SK-N-SH (cell line): ENCODE data around the gene C20orf204. TPM values are rescaled to one million over a fixed set of nuclear protein-coding genes. Genes with fewer than 3 reads are reported as not detected.

Experiments
- CTCF ChIA-PET: fragments of 300-600, 350-600 bp; formaldehyde crosslinking; extraction: SDS; loops from one replicate; lab custom pipeline; 2021; lab: Yijun Ruan, JAX
- POLR2A ChIA-PET: fragments of 350-600 bp; sonication (Branson Sonifier 250); formaldehyde crosslinking; extraction: SDS; loops from one replicate; lab custom pipeline; 2020; ENCODE audit warnings: antibody characterized with exemption, inconsistent platforms; lab: Yijun Ruan, JAX
- DNase-seq: peaks from one replicate; pipeline ENCODE4 v3.0.0; 2012
- H2AFZ ChIP-seq: fragments of 200-600 bp; sonication (generic); 2 replicates; pipeline ENCODE4 v1.8.1; 2016; ENCODE audit warnings: antibody characterized with exemption, mild to moderate bottlenecking, low read depth
- H3F3A ChIP-seq: fragments of 200-600 bp; sonication (generic); replicated peaks from 2 replicates; pipeline ENCODE3; 2016; ENCODE audit warnings: antibody characterized with exemption, mild to moderate bottlenecking; ENCODE audit not compliant: insufficient read depth
- H3K27ac ChIP-seq, 2 experiments: fragments of 200-500 bp in 1 of 2; fragments of 200-600 bp in 1 of 2; sonication (Bioruptor generic) in 1 of 2; sonication (generic), shearing (Covaris generic) in 1 of 2; 2 replicates each; pipeline versions ENCODE4 v1.5.1 to v1.6.1; 2014 to 2016; ENCODE audit warnings: low read depth in 2 of 2, inconsistent platforms in 1 of 2, low read length in 1 of 2, mild to moderate bottlenecking in 1 of 2, mixed read lengths in 1 of 2
- H3K27me3 ChIP-seq: fragments of 200-600 bp; sonication (generic), shearing (Covaris generic); 2 replicates; pipeline ENCODE4 v1.6.1; 2016; ENCODE audit warnings: mixed run types; ENCODE audit not compliant: insufficient read depth
- H3K36me3 ChIP-seq, 2 experiments: fragments of 200-500 bp in 1 of 2; fragments of 200-600 bp in 1 of 2; sonication (Bioruptor generic) in 1 of 2; sonication (generic) in 1 of 2; replicated peaks in 1 of 2; 2 replicates each; pipeline versions ENCODE3 to v1.5.1; 2014 to 2016; ENCODE audit warnings: low read length in 1 of 2, mild to moderate bottlenecking in 1 of 2; ENCODE audit not compliant: insufficient read depth in 2 of 2, control insufficient read depth in 1 of 2
- H3K4me1 ChIP-seq, 2 experiments: fragments of 200-500 bp in 1 of 2; fragments of 200-600 bp in 1 of 2; sonication (Bioruptor generic) in 1 of 2; sonication (generic), shearing (Covaris generic) in 1 of 2; 2 replicates each; pipeline versions ENCODE4 v1.5.1 to v1.6.1; 2014 to 2016; ENCODE audit warnings: low read depth in 1 of 2, low read length in 1 of 2, mixed run types in 1 of 2; ENCODE audit not compliant: insufficient read depth in 2 of 2, control insufficient read depth in 1 of 2
- H3K4me2 ChIP-seq: fragments of 200-600 bp; sonication (generic), shearing (Covaris generic); 2 replicates; pipeline ENCODE4 v1.6.1; 2017; ENCODE audit warnings: mixed run types
- H3K4me3 ChIP-seq, 2 experiments: fragments of 200-500 bp in 1 of 2; fragments of 200-600 bp in 1 of 2; sonication (Bioruptor generic) in 1 of 2; sonication (generic), shearing (Covaris generic) in 1 of 2; 2 replicates each; pipeline versions ENCODE4 v1.5.1 to v1.8.1; 2014 to 2016; ENCODE audit warnings: low read depth in 2 of 2, inconsistent platforms in 1 of 2, low read length in 1 of 2, mild to moderate bottlenecking in 1 of 2, mixed read lengths in 1 of 2, moderate library complexity in 1 of 2
- H3K79me2 ChIP-seq: fragments of 200-600 bp; sonication (generic); 2 replicates; pipeline ENCODE4 v1.8.1; 2017; ENCODE audit warnings: mild to moderate bottlenecking; ENCODE audit not compliant: insufficient read depth
- H3K9ac ChIP-seq: fragments of 200-600 bp; sonication (generic); 2 replicates; pipeline ENCODE4 v1.6.1; 2017; ENCODE audit warnings: mixed run types
- H3K9me2 ChIP-seq: fragments of 200-600 bp; sonication (generic); 2 replicates; pipeline ENCODE4 v1.6.1; 2017; ENCODE audit warnings: mixed run types
- H3K9me3 ChIP-seq: fragments of 200-600 bp; sonication (generic); 2 replicates; pipeline ENCODE4 v1.6.1; 2017; ENCODE audit warnings: mixed run types, mild to moderate bottlenecking, moderate library complexity
- H4K20me1 ChIP-seq: fragments of 200-600 bp; sonication (generic); 2 replicates; pipeline ENCODE4 v1.6.1; 2017; ENCODE audit warnings: mild to moderate bottlenecking, mixed run types; ENCODE audit not compliant: insufficient read depth
- CTCF ChIP-seq: fragments of 200-600 bp; sonication (generic); IDR thresholded peaks from 2 replicates; pipeline ENCODE4 v1.6.1; 2017; ENCODE audit warnings: antibody characterized with exemption, mild to moderate bottlenecking, moderate library complexity
- ELF1 ChIP-seq: IDR thresholded peaks from 2 replicates; pipeline ENCODE4 v1.4.0; 2012
- EZH2phosphoT487 ChIP-seq: fragments of 200-600 bp; sonication (generic); IDR thresholded peaks from 2 replicates; pipeline ENCODE4 v1.6.1; 2017; ENCODE audit warnings: low read depth, mixed run types, mild to moderate bottlenecking, antibody characterized with exemption, moderate library complexity, borderline replicate concordance
- FOSL2 ChIP-seq: IDR thresholded peaks from 2 replicates; pipeline ENCODE4 v1.4.0; 2012; ENCODE audit warnings: low read depth, mild to moderate bottlenecking, moderate library complexity, borderline replicate concordance
- FOXJ3 ChIP-seq: sonication (generic); formaldehyde crosslinking; IDR thresholded peaks from 2 replicates; pipeline ENCODE4 v1.5.1; 2020; ENCODE audit warnings: mild to moderate bottlenecking, missing genetic modification reagents
- GABPA ChIP-seq: IDR thresholded peaks from 2 replicates; pipeline ENCODE4 v1.4.0; 2012; ENCODE audit warnings: low read depth, mild to moderate bottlenecking
- GATA2 ChIP-seq: sonication (generic); formaldehyde crosslinking; IDR thresholded peaks from 2 replicates; pipeline ENCODE4 v1.5.0; 2020; ENCODE audit warnings: mild to moderate bottlenecking, missing genetic modification reagents
- MEF2A ChIP-seq: IDR thresholded peaks from 2 replicates; pipeline ENCODE4 v1.4.0; 2012; ENCODE audit warnings: low read depth, borderline replicate concordance
- NFIC ChIP-seq: IDR thresholded peaks from 2 replicates; pipeline ENCODE4 v1.4.0; 2012; ENCODE audit warnings: borderline replicate concordance
- PBX3 ChIP-seq: IDR thresholded peaks from 2 replicates; pipeline ENCODE4; 2012
- RAD21 ChIP-seq: IDR thresholded peaks from 2 replicates; pipeline ENCODE4 v1.6.1; 2012; ENCODE audit warnings: mild to moderate bottlenecking, low read length
- RXRA ChIP-seq: IDR thresholded peaks from 2 replicates; pipeline ENCODE4 v1.4.0; 2012; ENCODE audit warnings: low read depth, mild to moderate bottlenecking, borderline replicate concordance
- SIN3A ChIP-seq: IDR thresholded peaks from 2 replicates; pipeline ENCODE4 v1.6.1; 2012; ENCODE audit warnings: low read depth, mild to moderate bottlenecking, low read length, moderate library complexity, borderline replicate concordance
- SMC3 ChIP-seq: IDR thresholded peaks from 2 replicates; pipeline ENCODE4 v1.6.1; 2012; ENCODE audit warnings: low read depth, low read length, improper control_type of control experiment
- TAF1 ChIP-seq: IDR thresholded peaks from 2 replicates; pipeline ENCODE4 v1.6.1; 2012; ENCODE audit warnings: low read depth, mild to moderate bottlenecking, low read length, moderate library complexity, borderline replicate concordance
- TCF12 ChIP-seq: IDR thresholded peaks from 2 replicates; pipeline ENCODE4 v1.4.0; 2012
- TEAD4 ChIP-seq: IDR thresholded peaks from 2 replicates; pipeline ENCODE4 v1.4.0; 2012; ENCODE audit warnings: mild to moderate bottlenecking, borderline replicate concordance; ENCODE audit not compliant: insufficient read depth
- USF1 ChIP-seq: IDR thresholded peaks from 2 replicates; pipeline ENCODE4 v1.4.0; 2012; ENCODE audit warnings: low read depth, borderline replicate concordance
- USF2 ChIP-seq: fragments of 150-350 bp; IDR thresholded peaks from 2 replicates; pipeline ENCODE4 v1.6.1; 2017; ENCODE audit warnings: antibody characterized with exemption, low read length, low read depth, borderline replicate concordance
- ZBTB33 ChIP-seq: IDR thresholded peaks from 2 replicates; pipeline ENCODE4 v1.4.0; 2012; ENCODE audit warnings: low read depth, borderline replicate concordance
- WGBS: methylation state at CpG from one replicate; pipeline ENCODE4 v1.1.6; 2017; ENCODE audit warnings: low lambda C conversion rate; 5-methylcytosine and 5-hydroxymethylcytosine counted together
- polyA plus RNA-seq, 3 experiments: library from polyadenylated mRNA; depleted of rRNA; stranded (reverse); fragments of >200 nt; gene quantifications; 2 replicates each; pipeline ENCODE4 v1.2.3, GENCODE V29; 2012

Gene C20orf204
- polyA plus RNA-seq, 1 of the 3 experiments (the other 2 are of a cell fraction), result 0.21 TPM

- H3F3A ChIP-seq, result peaks cover 10% of the 10 kb centered on the region
- DNase-seq, result no peak
- no peak overlapping the region for H3K4me2 ChIP-seq
- H3K27me3 ChIP-seq, result peaks cover 4% of the 10 kb centered on the region
- no peaks in the 10 kb centered on the region for H3K36me3 ChIP-seq
- CTCF ChIA-PET, result interaction anchor here (0.8 to 7.7 kb wide), 10 partner anchors 12 to 503 kb away, joined by 3 to 74 read pairs (median 9); partner anchors contain the start of genes LKAAEAR1, PRPF6 and SAMD10
- peaks cover 0 to 13% of the 10 kb centered on the region in 2 experiments; a peak in 1 of 4 replicates for H3K4me1 ChIP-seq
- H3K9me3 ChIP-seq, result no peaks in the 10 kb centered on the region
- H3K79me2 ChIP-seq, result no peaks in the 10 kb centered on the region
- POLR2A ChIA-PET, result interaction anchor here (0.9 kb wide), 1 partner anchor 61 kb away, joined by 4 read pairs; the partner anchor contains the start of gene PRPF6
- no peaks in the 10 kb centered on the region for H3K9me2 ChIP-seq
- 42% methylated on average over 8 of the region's 15 CpGs for WGBS
- no peak overlapping the region for H3K4me3 ChIP-seq
- 0 out of 2 replicates have a peak, but pooled peaks cover 4% of the 10 kb centered on the region for H4K20me1 ChIP-seq
- H2AFZ ChIP-seq, result no peak overlapping the region
- H3K27ac ChIP-seq, result no peak overlapping the region
- TF ChIP-seq TAF1 (no peak), PBX3 (no peak), TCF12 (no peak), GATA2 (CRISPR knock-in tag) (no peak), TEAD4 (no peak), EZH2phosphoT487 (no peak), RXRA (no peak), FOXJ3 (no peak), ZBTB33 (no peak), CTCF (no peak), RAD21 (no peak), MEF2A (no peak), SMC3 (no peak), GABPA (no peak), USF2 (no peak), NFIC (no peak), FOSL2 (no peak), SIN3A (no peak), USF1 (no peak), ELF1 (no peak)
- no peak overlapping the region for H3K9ac ChIP-seq
Observed at GRCh38 chr20:64041040-64041780, 5.2 kb downstream of the C20orf204 start.
